DOHH2 (cell line): ENCODE measurements around the gene PLA2G4E.

Source experiments
- EZH2phosphoT487 ChIP-seq: fragments of 200-600 bp; sonication (generic); IDR thresholded peaks from 2 replicates; pipeline ENCODE4 v1.6.1; 2017; ENCODE audit warnings: borderline replicate concordance, mild to moderate bottlenecking, antibody characterized with exemption, low read length, moderate library complexity, mixed read lengths
- TF ChIP-seq, protein P1 (sequence below): fragments of 200-600 bp; sonication (generic); IDR thresholded peaks from one replicate; pipeline ENCODE4 v1.5.1; 2014; ENCODE audit warnings: antibody characterized with exemption, mild to moderate bottlenecking, low read depth, low read length; ENCODE audit not compliant: poor library complexity, severe bottlenecking

DNA sequence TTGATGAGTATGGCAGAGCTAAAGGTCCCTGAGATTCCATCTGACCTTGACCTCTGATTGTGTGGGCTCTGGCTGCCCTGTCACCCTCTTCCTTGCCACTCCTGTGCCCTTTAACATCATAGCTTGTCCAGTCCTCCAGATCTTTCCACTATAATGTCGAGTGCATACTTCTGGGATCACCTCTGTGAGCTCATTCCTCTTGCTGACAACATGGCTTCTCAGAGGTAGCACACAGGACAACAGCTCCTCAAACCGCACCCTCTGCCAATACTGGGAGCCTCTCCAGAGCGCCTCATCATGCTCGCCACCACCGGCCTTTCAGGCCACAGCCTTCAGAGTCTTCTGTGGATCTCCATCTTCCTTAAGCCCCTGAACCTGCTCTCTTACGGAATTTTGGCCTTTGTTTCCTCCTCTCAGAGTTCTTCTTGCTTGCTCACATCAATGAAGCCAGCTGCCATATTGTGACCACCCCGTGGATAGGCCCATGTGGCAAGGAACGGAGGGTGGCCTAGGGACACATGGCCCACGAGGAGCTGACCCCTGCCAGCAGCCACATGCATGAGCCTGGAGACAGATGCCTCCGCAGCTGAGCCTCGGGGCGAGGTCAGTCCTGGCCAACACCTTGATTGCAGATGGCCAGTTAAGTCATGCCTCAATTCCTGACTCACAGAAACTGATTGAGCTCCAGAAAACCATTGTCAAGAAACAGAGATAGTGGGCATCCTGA, 42.4 kb upstream of the PLA2G4E start:
- TF ChIP-seq, protein P1, sequence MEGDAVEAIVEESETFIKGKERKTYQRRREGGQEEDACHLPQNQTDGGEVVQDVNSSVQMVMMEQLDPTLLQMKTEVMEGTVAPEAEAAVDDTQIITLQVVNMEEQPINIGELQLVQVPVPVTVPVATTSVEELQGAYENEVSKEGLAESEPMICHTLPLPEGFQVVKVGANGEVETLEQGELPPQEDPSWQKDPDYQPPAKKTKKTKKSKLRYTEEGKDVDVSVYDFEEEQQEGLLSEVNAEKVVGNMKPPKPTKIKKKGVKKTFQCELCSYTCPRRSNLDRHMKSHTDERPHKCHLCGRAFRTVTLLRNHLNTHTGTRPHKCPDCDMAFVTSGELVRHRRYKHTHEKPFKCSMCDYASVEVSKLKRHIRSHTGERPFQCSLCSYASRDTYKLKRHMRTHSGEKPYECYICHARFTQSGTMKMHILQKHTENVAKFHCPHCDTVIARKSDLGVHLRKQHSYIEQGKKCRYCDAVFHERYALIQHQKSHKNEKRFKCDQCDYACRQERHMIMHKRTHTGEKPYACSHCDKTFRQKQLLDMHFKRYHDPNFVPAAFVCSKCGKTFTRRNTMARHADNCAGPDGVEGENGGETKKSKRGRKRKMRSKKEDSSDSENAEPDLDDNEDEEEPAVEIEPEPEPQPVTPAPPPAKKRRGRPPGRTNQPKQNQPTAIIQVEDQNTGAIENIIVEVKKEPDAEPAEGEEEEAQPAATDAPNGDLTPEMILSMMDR, result no peak
- no peak for TF ChIP-seq EZH2phosphoT487
